Activated CD4-positive, alpha-beta memory T cell treated with anti-CD3 and anti-CD28 coated beads, Interleukin-2, amount 10 ng/mL, durations not matched to agents 7 days and 5 days (primary cell): ENCODE data around the gene KRT23. TPM values are rescaled to one million over a fixed set of nuclear protein-coding genes. Genes with fewer than 3 reads are reported as not detected.

Experiments used
- CTCF ChIA-PET: fragments of 350-600 bp; sonication (Branson Sonifier 250); formaldehyde crosslinking; loops from one replicate; lab custom pipeline; 2021; ENCODE audit warnings: antibody characterized with exemption, inconsistent platforms; lab: Charles Lee
- POLR2A ChIA-PET: fragments of 350-600 bp; sonication (Branson Sonifier 250); formaldehyde crosslinking; loops from one replicate; lab custom pipeline; 2021; ENCODE audit warnings: antibody characterized with exemption; lab: Charles Lee
- DNase-seq: peaks from one replicate; pipeline ENCODE4 v3.0.0-alpha.2; 2020
- H3K27ac Mint-ChIP-seq: one replicate; pipeline ENCODE4 v1.8.0; 2021; ENCODE audit warnings: mild to moderate bottlenecking, mixed read lengths
- H3K27me3 Mint-ChIP-seq: one replicate; pipeline ENCODE4 v1.8.0; 2021; ENCODE audit warnings: mixed read lengths
- H3K36me3 Mint-ChIP-seq: one replicate; pipeline ENCODE4 v1.8.0; 2021; ENCODE audit warnings: low read depth, mixed read lengths
- H3K4me1 Mint-ChIP-seq: one replicate; pipeline ENCODE4 v1.8.0; 2021; ENCODE audit warnings: mixed read lengths
- H3K4me3 Mint-ChIP-seq: one replicate; pipeline ENCODE4 v1.8.0; 2021; ENCODE audit warnings: mild to moderate bottlenecking, mixed read lengths
- H3K9me3 Mint-ChIP-seq: one replicate; pipeline ENCODE4 v1.8.0; 2021; ENCODE audit warnings: mixed read lengths
- total RNA-seq, 2 experiments: library from RNA; stranded (reverse); gene quantifications; one replicate each; pipeline ENCODE4 v1.2.3, GENCODE V29; 2021

The KRT23 gene
- total RNA-seq, 2 experiments from 2014 or later, result not detected

- Mint-ChIP-seq H3K36me3 (no peaks in the 10 kb centered on the region), H3K4me3 (no peak overlapping the region), H3K9me3 (no peaks in the 10 kb centered on the region), H3K4me1 (no peaks in the 10 kb centered on the region), H3K27ac (no peak overlapping the region), H3K27me3 (peaks cover 13% of the 10 kb centered on the region)
- DNase-seq, result no peak
- ChIA-PET CTCF (interaction anchor here (1.2 to 1.7 kb wide), 2 partner anchors 29 to 581 kb away, joined by 3 to 4 read pairs; no protein-coding TSS in a partner anchor), POLR2A (no interaction called here)
These were observed 22.2 kb downstream of the KRT23 start for GRCh38 chr17:40915199-40915661.

GRCh38 chr17:40914075-40914855 lies 23.2 kb downstream of the KRT23 start:
- ChIA-PET POLR2A (no interaction called here), CTCF (interaction anchor here (0.6 to 1.0 kb wide), 2 partner anchors 14 to 634 kb away, joined by 3 to 4 read pairs; no protein-coding TSS in a partner anchor)
- no peak overlapping the region for H3K4me3 Mint-ChIP-seq
- no peaks in the 10 kb centered on the region for H3K36me3 Mint-ChIP-seq
- H3K27ac Mint-ChIP-seq, result no peak overlapping the region
- no peak for DNase-seq
- no peaks in the 10 kb centered on the region for H3K9me3 Mint-ChIP-seq
- H3K27me3 Mint-ChIP-seq, result peaks cover 16% of the 10 kb centered on the region
- H3K4me1 Mint-ChIP-seq, result no peaks in the 10 kb centered on the region

- CTCF ChIA-PET, result interaction anchor here (0.9 to 1.1 kb wide), 2 partner anchors 736 to 751 kb away, joined by 3 to 4 read pairs; no protein-coding TSS in a partner anchor
- Mint-ChIP-seq H3K27me3 (peaks cover 23% of the 10 kb centered on the region), H3K4me3 (no peak overlapping the region), H3K27ac (no peak overlapping the region), H3K9me3 (no peaks in the 10 kb centered on the region), H3K36me3 (no peaks in the 10 kb centered on the region), H3K4me1 (no peaks in the 10 kb centered on the region)
- DNase-seq, result no peak
- POLR2A ChIA-PET, result no interaction called here
These were observed 24.8 kb downstream of the KRT23 start for GRCh38 chr17:40912486-40913210.

GRCh38 chr17:40910441-40910841 lies 27.0 kb downstream of the KRT23 start:
- Mint-ChIP-seq H3K4me1 (no peaks in the 10 kb centered on the region), H3K9me3 (no peaks in the 10 kb centered on the region), H3K4me3 (no peak overlapping the region), H3K27ac (no peak overlapping the region), H3K27me3 (peaks cover 30% of the 10 kb centered on the region), H3K36me3 (no peaks in the 10 kb centered on the region)
- DNase-seq, result no peak
- CTCF ChIA-PET, result interaction anchor here (0.6 to 2.9 kb wide), 4 partner anchors 639 to 1436 kb away, joined by 3 to 17 read pairs (median 4); no protein-coding TSS in a partner anchor
- POLR2A ChIA-PET, result no interaction called here

- H3K27me3 Mint-ChIP-seq, result peaks cover 30% of the 10 kb centered on the region
- H3K4me3 Mint-ChIP-seq, result no peak overlapping the region
- H3K36me3 Mint-ChIP-seq, result no peaks in the 10 kb centered on the region
- CTCF ChIA-PET, result interaction anchor here (0.8 to 2.9 kb wide), 2 partner anchors 49 to 639 kb away, joined by 3 to 17 read pairs; no protein-coding TSS in a partner anchor
- no peaks in the 10 kb centered on the region for H3K9me3 Mint-ChIP-seq
- DNase-seq, result no peak
- POLR2A ChIA-PET, result no interaction called here
- no peaks in the 10 kb centered on the region for H3K4me1 Mint-ChIP-seq
- H3K27ac Mint-ChIP-seq, result no peak overlapping the region
These were observed 27.7 kb downstream of the KRT23 start for GRCh38 chr17:40909755-40910154.

- H3K4me1 Mint-ChIP-seq, result no peaks in the 10 kb centered on the region
- DNase-seq, result peak; percentile 53
- H3K36me3 Mint-ChIP-seq, result no peaks in the 10 kb centered on the region
- H3K27ac Mint-ChIP-seq, result no peak overlapping the region
- peaks cover 33% of the 10 kb centered on the region for H3K27me3 Mint-ChIP-seq
- CTCF ChIA-PET, result interaction anchor here (0.8 to 2.9 kb wide), 2 partner anchors 50 to 640 kb away, joined by 3 to 17 read pairs; no protein-coding TSS in a partner anchor
- no peak overlapping the region for H3K4me3 Mint-ChIP-seq
- POLR2A ChIA-PET, result no interaction called here
- no peaks in the 10 kb centered on the region for H3K9me3 Mint-ChIP-seq
These were observed 28.1 kb downstream of the KRT23 start for GRCh38 chr17:40909351-40909750.

GRCh38 chr17:40906613-40907012 lies 30.8 kb downstream of the KRT23 start:
- no peaks in the 10 kb centered on the region for H3K36me3 Mint-ChIP-seq
- H3K4me1 Mint-ChIP-seq, result peaks cover 12% of the 10 kb centered on the region
- no peaks in the 10 kb centered on the region for H3K9me3 Mint-ChIP-seq
- H3K27ac Mint-ChIP-seq, result no peak overlapping the region
- ChIA-PET POLR2A (interaction anchor here (0.6 kb wide), 1 partner anchor 280 kb away, joined by 3 read pairs; no protein-coding TSS in a partner anchor), CTCF (interaction anchor here (0.8 kb wide), 1 partner anchor 757 kb away, joined by 5 read pairs; no protein-coding TSS in a partner anchor)
- DNase-seq, result no peak
- H3K4me3 Mint-ChIP-seq, result no peak overlapping the region
- peaks cover 33% of the 10 kb centered on the region for H3K27me3 Mint-ChIP-seq

- H3K4me3 Mint-ChIP-seq, result no peak overlapping the region
- ChIA-PET CTCF (interaction anchor here (0.7 kb wide), 1 partner anchor 743 kb away, joined by 3 read pairs; no protein-coding TSS in a partner anchor), POLR2A (no interaction called here)
- no peak for DNase-seq
- no peaks in the 10 kb centered on the region for H3K36me3 Mint-ChIP-seq
- peaks cover 12% of the 10 kb centered on the region for H3K4me1 Mint-ChIP-seq
- no peaks in the 10 kb centered on the region for H3K9me3 Mint-ChIP-seq
- H3K27me3 Mint-ChIP-seq, result peaks cover 36% of the 10 kb centered on the region
- no peak overlapping the region for H3K27ac Mint-ChIP-seq
These were observed 32.1 kb downstream of the KRT23 start for GRCh38 chr17:40905370-40905769.

GRCh38 chr17:40903129-40903847 lies 34.2 kb downstream of the KRT23 start:
- no peak for DNase-seq

GRCh38 chr17:40902498-40902897 lies 34.9 kb downstream of the KRT23 start:
- no peaks in the 10 kb centered on the region for H3K36me3 Mint-ChIP-seq
- no peaks in the 10 kb centered on the region for H3K9me3 Mint-ChIP-seq
- peaks cover 12% of the 10 kb centered on the region for H3K4me1 Mint-ChIP-seq
- CTCF ChIA-PET, result interaction anchor here (1.2 kb wide), 1 partner anchor 65 kb away, joined by 4 read pairs; no protein-coding TSS in a partner anchor
- no peak for DNase-seq
- no peak overlapping the region for H3K4me3 Mint-ChIP-seq
- no peak overlapping the region for H3K27ac Mint-ChIP-seq
- POLR2A ChIA-PET, result no interaction called here
- peaks cover 24% of the 10 kb centered on the region for H3K27me3 Mint-ChIP-seq

More at GRCh38 chr17:40903129-40903847, 34.2 kb downstream of the KRT23 start:
- Mint-ChIP-seq H3K27ac (no peak overlapping the region), H3K4me1 (peaks cover 12% of the 10 kb centered on the region), H3K4me3 (no peak overlapping the region), H3K9me3 (no peaks in the 10 kb centered on the region), H3K36me3 (no peaks in the 10 kb centered on the region), H3K27me3 (peaks cover 29% of the 10 kb centered on the region)
- POLR2A ChIA-PET, result no interaction called here
- CTCF ChIA-PET, result no interaction called here

- Mint-ChIP-seq H3K4me3 (no peak overlapping the region), H3K27me3 (peaks cover 24% of the 10 kb centered on the region), H3K36me3 (no peaks in the 10 kb centered on the region), H3K9me3 (no peaks in the 10 kb centered on the region), H3K27ac (no peak overlapping the region), H3K4me1 (peaks cover 12% of the 10 kb centered on the region)
- DNase-seq, result no peak
- POLR2A ChIA-PET, result no interaction called here
- CTCF ChIA-PET, result interaction anchor here (1.2 kb wide), 1 partner anchor 66 kb away, joined by 4 read pairs; no protein-coding TSS in a partner anchor
These were observed 35.4 kb downstream of the KRT23 start for GRCh38 chr17:40901981-40902474.

- Mint-ChIP-seq H3K4me1 (peaks cover 12% of the 10 kb centered on the region), H3K4me3 (no peak overlapping the region), H3K27me3 (peaks cover 20% of the 10 kb centered on the region), H3K27ac (no peak overlapping the region), H3K9me3 (no peaks in the 10 kb centered on the region), H3K36me3 (no peaks in the 10 kb centered on the region)
- CTCF ChIA-PET, result no interaction called here
- no peak for DNase-seq
- POLR2A ChIA-PET, result no interaction called here
These were observed 36.6 kb downstream of the KRT23 start for GRCh38 chr17:40900809-40901356.
